Vagina (tissue), 2 donors: ENCODE measurements around the gene FADS2.

Experiments used
- CTCF ChIP-seq, 3 experiments: fragments of 450-650 bp in 2 of 3; fragments of 200-600 bp in 1 of 3; sonication (generic) in 1 of 3; IDR thresholded peaks; one replicate each; pipeline ENCODE4 v1.5.1; 2017 to 2019; ENCODE audit warnings: antibody characterized with exemption in 3 of 3, mild to moderate bottlenecking in 2 of 3, moderate library complexity in 2 of 3
- POLR2A ChIP-seq, 2 donors: fragments of 450-650 bp; IDR thresholded peaks; one replicate each; pipeline ENCODE4 v1.6.1; 2017; ENCODE audit warnings: antibody characterized with exemption in 2 of 2, mild to moderate bottlenecking in 2 of 2, moderate library complexity in 2 of 2

- TF ChIP-seq CTCF (IDR thresholded peaks at IDR 0.05) (no peak), POLR2A (IDR thresholded peaks at IDR 0.05) (no peak)
Observed at GRCh38 chr11:61851900-61852295, 23.8 kb downstream of the FADS2 start.
